A549 (cell line): ENCODE data around the gene MAML2. TPM values are rescaled to one million over a fixed set of nuclear protein-coding genes. Genes with fewer than 3 reads are reported as not detected.

Experiments
- ATAC-seq, 2 experiments: fragments of 200-7000 bp in 1 of 2; fragments of >200 bp in 1 of 2; cut with Nextera tagmentation in 1 of 2; cut with Tn5 transposase in 1 of 2; 3 replicates each; pipeline versions ENCODE4 v1.8.0 to v1.9.1; 2018 to 2020; ENCODE audit warnings: mild to moderate bottlenecking in 1 of 2, moderate library complexity in 1 of 2
- CTCF ChIA-PET: fragments of 300-600 bp; sonication (Branson Sonifier 250); formaldehyde crosslinking; extraction: SDS; loops from one replicate; lab custom pipeline; 2021; ENCODE audit warnings: antibody characterized with exemption, inconsistent platforms; lab: Yijun Ruan, JAX
- POLR2A ChIA-PET: fragments of 350-600 bp; formaldehyde crosslinking; extraction: SDS; loops from one replicate; lab custom pipeline; 2021; ENCODE audit warnings: antibody characterized with exemption, inconsistent platforms; lab: Yijun Ruan, JAX
- DNase-seq, 2 experiments: peaks; one replicate each; pipeline versions ENCODE4 v3.0.0 to v3.0.0-alpha.2; 2011 to 2016; ENCODE audit warnings: low read depth in 1 of 2, low spot score in 1 of 2
- FAIRE-seq: peaks from 2 replicates; lab custom pipeline; 2011; peaks lifted over from hg19 to GRCh38; lab: Jason Lieb, UNC
- H3K27ac ChIP-seq, 2 experiments: fragments of >200 bp; sonication (Bioruptor Twin); formaldehyde crosslinking; 3 replicates each; pipeline ENCODE4 v1.5.1; 2016 to 2017
- H3K4me1 ChIP-seq: fragments of >200 bp; sonication (Bioruptor Twin); formaldehyde crosslinking; 3 replicates; pipeline ENCODE4 v1.6.1; 2016
- H3K4me2 ChIP-seq: fragments of >200 bp; sonication (Bioruptor Twin); formaldehyde crosslinking; 3 replicates; pipeline ENCODE4 v1.6.1; 2016
- H3K4me3 ChIP-seq: fragments of >200 bp; sonication (Bioruptor Twin); formaldehyde crosslinking; 3 replicates; pipeline ENCODE4 v1.5.1; 2016
- H3K9me3 ChIP-seq: fragments of >200 bp; sonication (Bioruptor Twin); formaldehyde crosslinking; 3 replicates; pipeline ENCODE4 v1.6.1; 2016
- CEBPB ChIP-seq, 2 experiments: fragments of >200 bp in 1 of 2; sonication (Bioruptor Twin) in 1 of 2; formaldehyde crosslinking in 1 of 2; IDR thresholded peaks; 2 replicates each; pipeline ENCODE4 v1.6.1; 2012 to 2016
- CHD4 ChIP-seq: fragments of 200-600 bp; sonication (generic); IDR thresholded peaks from 2 replicates; pipeline ENCODE4 v1.6.1; 2016; ENCODE audit warnings: antibody characterized with exemption, mild to moderate bottlenecking, borderline replicate concordance
- EHMT2 ChIP-seq: fragments of 200-600 bp; sonication (generic); IDR thresholded peaks from 2 replicates; pipeline ENCODE4 v1.6.1; 2016; ENCODE audit warnings: antibody characterized with exemption, low read depth, mild to moderate bottlenecking, moderate library complexity
- EP300 ChIP-seq, 2 experiments: fragments of >200 bp; sonication (Bioruptor Twin); formaldehyde crosslinking; IDR thresholded peaks; 2 replicates in 1 of 2; 3 replicates in 1 of 2; pipeline ENCODE4 v1.6.1; 2016 to 2017
- ESRRA ChIP-seq: fragments of 150-350 bp; IDR thresholded peaks from 2 replicates; pipeline ENCODE4 v1.6.1; 2014; ENCODE audit warnings: mild to moderate bottlenecking, low read length, borderline replicate concordance
- FOSB ChIP-seq: fragments of 250-450 bp; sonication (Bioruptor Pico); IDR thresholded peaks from 2 replicates; pipeline ENCODE4 v1.5.0; 2020; ENCODE audit warnings: mild to moderate bottlenecking, moderate library complexity
- FOSL2 ChIP-seq, 2 experiments: fragments of 450-650 bp in 1 of 2; fragments of >200 bp in 1 of 2; sonication (Bioruptor Twin) in 1 of 2; formaldehyde crosslinking; IDR thresholded peaks; 2 replicates each; pipeline versions ENCODE4 v1.5.0 to v1.6.1; 2016 to 2020; ENCODE audit warnings: mild to moderate bottlenecking in 1 of 2, moderate library complexity in 1 of 2
- GATA3 ChIP-seq: IDR thresholded peaks from 2 replicates; pipeline ENCODE4 v1.6.1; 2012; ENCODE audit warnings: borderline replicate concordance
- HEYL ChIP-seq: fragments of 250-450 bp; sonication (Bioruptor Pico); IDR thresholded peaks from 2 replicates; pipeline ENCODE4 v1.8.0; 2021; ENCODE audit warnings: mild to moderate bottlenecking, moderate library complexity
- KDM1A ChIP-seq: fragments of 200-600 bp; sonication (generic); IDR thresholded peaks from 2 replicates; pipeline ENCODE4 v1.6.1; 2016; ENCODE audit warnings: low read depth, mild to moderate bottlenecking
- KDM5A ChIP-seq: fragments of 200-600 bp; sonication (generic); IDR thresholded peaks from 2 replicates; pipeline ENCODE4 v1.6.1; 2016; ENCODE audit warnings: antibody characterized with exemption, mild to moderate bottlenecking
- RAD21 ChIP-seq, 2 experiments: fragments of >200 bp in 1 of 2; sonication (Bioruptor Twin) in 1 of 2; formaldehyde crosslinking in 1 of 2; IDR thresholded peaks in 1 of 2; conservative IDR thresholded peaks in 1 of 2; 2 replicates in 1 of 2; 3 replicates in 1 of 2; pipeline ENCODE4 v1.6.1; 2012 to 2018; ENCODE audit warnings: inconsistent platforms in 1 of 2
- RARB ChIP-seq: fragments of 250-450 bp; sonication (Bioruptor Pico); IDR thresholded peaks from 2 replicates; pipeline ENCODE4 v1.8.0; 2021; ENCODE audit warnings: mild to moderate bottlenecking, moderate library complexity
- RFX5 ChIP-seq: fragments of 450-650 bp; IDR thresholded peaks from 2 replicates; pipeline ENCODE4 v1.7.1; 2014; ENCODE audit warnings: antibody characterized with exemption, mild to moderate bottlenecking, moderate library complexity
- RNF2 ChIP-seq: fragments of 200-600 bp; sonication (generic); IDR thresholded peaks from 2 replicates; pipeline ENCODE4 v1.6.1; 2016; ENCODE audit warnings: low read depth, mild to moderate bottlenecking, antibody characterized with exemption, moderate library complexity, borderline replicate concordance
- SREBF2 ChIP-seq: fragments of 450-650 bp; IDR thresholded peaks from 2 replicates; pipeline ENCODE4 v1.6.1; 2014; ENCODE audit warnings: mild to moderate bottlenecking, moderate library complexity
- ZC3H11A ChIP-seq: fragments of 450-650 bp; IDR thresholded peaks from 2 replicates; pipeline ENCODE4 v1.6.1; 2014; ENCODE audit warnings: antibody characterized with exemption, mild to moderate bottlenecking
- ZNF302 ChIP-seq: fragments of 250-450 bp; sonication (Bioruptor Pico); IDR thresholded peaks from 2 replicates; pipeline ENCODE4 v1.9.0; 2021; ENCODE audit warnings: inconsistent platforms, mild to moderate bottlenecking, moderate library complexity
- WGBS: methylation state at CpG from one replicate; pipeline ENCODE4 v1.1.6; 2017; ENCODE audit errors: missing lambda C conversion rate; 5-methylcytosine and 5-hydroxymethylcytosine counted together
- polyA plus RNA-seq, 4 experiments: library from polyadenylated mRNA; depleted of rRNA in 3 of 4; stranded (reverse); fragments of >200 nt; fragmentation: RNase III in 1 of 4; extraction: RNeasy Plus Mini Kit Qiagen cat#74134 plus additional on column Dnase treatment in 1 of 4; gene quantifications; 2 replicates in 3 of 4; 3 replicates in 1 of 4; pipeline ENCODE4 v1.2.3, GENCODE V29; 2011 to 2017
- TF ChIP-seq, protein P1 (sequence below): fragments of >200 bp; sonication (Bioruptor Twin); formaldehyde crosslinking; IDR thresholded peaks from 2 replicates; pipeline ENCODE4 v1.6.1; 2016
- TF ChIP-seq, protein P2 (sequence below): IDR thresholded peaks from 2 replicates; pipeline ENCODE4 v1.6.1; 2012
- TF ChIP-seq, protein P3 (sequence below): fragments of 250-450 bp; sonication (Bioruptor Pico); IDR thresholded peaks from 2 replicates; pipeline ENCODE4 v1.5.0; 2021; ENCODE audit warnings: mild to moderate bottlenecking, moderate library complexity, borderline replicate concordance

The MAML2 gene
- polyA plus RNA-seq, 2 of the 4 experiments (the other 2 are of a cell fraction), result 1.5 to 2.5 TPM

DNA sequence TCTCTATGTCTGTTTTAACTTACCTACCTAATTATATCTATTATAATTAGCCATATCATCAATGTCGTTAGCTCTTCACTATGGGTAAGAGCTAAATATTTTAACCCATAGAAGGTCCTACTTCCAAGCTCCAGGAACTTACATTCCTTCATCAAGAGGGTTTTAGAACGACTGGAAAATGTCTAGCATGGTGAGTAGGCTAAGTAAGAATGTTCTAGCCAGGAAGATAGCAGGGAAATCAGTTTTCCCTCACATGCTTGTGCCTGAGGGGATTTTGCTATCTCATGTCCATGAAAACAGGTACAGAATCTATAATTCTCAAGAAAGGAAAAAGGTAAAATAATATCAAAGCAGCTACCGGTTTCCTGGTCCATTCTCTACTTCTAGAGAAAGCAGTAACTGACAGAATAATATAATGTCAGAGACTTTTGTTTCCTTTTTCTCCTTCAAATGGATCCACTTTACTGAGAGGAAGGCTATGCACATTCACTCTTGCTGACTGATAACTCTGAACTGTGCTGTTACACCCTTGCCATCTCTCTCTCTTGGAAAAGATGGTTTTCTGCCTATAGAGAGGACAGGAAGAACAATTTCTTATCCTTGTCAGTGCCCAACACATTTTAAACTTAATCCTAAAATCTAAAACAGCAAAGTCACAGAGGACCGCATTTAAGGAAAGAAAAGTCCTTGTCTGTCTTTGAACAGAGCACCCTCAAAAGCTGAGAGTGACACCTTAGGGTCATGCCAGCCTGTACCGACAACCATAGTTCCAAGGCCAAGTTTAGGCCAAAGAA is 67.0 kb downstream of the MAML2 start:
- DNase-seq (no peak), FAIRE-seq (no peak), ATAC-seq (no peak)
- POLR2A ChIA-PET, result no interaction called here
- WGBS, result 74% methylated on average over 5 of the region's 5 CpGs
- no peaks in the 10 kb centered on the region for H3K9me3 ChIP-seq
- CTCF ChIA-PET, result interaction anchor here (1.0 to 3.5 kb wide), 2 partner anchors 18 to 67 kb away, joined by 4 to 15 read pairs; partner anchors contain the start of gene MAML2
- H3K4me1 ChIP-seq, result peaks cover 24% of the 10 kb centered on the region
- H3K4me3 ChIP-seq, result no peak overlapping the region
- H3K4me2 ChIP-seq, result no peak overlapping the region
- H3K27ac ChIP-seq, result peak overlapping the region in 1 of 2 experiments; percentile 47; a peak in 1 of 6 replicates
- TF ChIP-seq SREBF2, result no peak
- TF ChIP-seq RNF2, result no peak
- TF ChIP-seq KDM5A, result no peak
- TF ChIP-seq ZC3H11A, result no peak
- TF ChIP-seq RFX5, result no peak
- TF ChIP-seq GATA3, result no peak
- TF ChIP-seq CHD4, result no peak
- TF ChIP-seq, protein P1, sequence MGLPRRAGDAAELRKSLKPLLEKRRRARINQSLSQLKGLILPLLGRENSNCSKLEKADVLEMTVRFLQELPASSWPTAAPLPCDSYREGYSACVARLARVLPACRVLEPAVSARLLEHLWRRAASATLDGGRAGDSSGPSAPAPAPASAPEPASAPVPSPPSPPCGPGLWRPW, result no peak

DNA sequence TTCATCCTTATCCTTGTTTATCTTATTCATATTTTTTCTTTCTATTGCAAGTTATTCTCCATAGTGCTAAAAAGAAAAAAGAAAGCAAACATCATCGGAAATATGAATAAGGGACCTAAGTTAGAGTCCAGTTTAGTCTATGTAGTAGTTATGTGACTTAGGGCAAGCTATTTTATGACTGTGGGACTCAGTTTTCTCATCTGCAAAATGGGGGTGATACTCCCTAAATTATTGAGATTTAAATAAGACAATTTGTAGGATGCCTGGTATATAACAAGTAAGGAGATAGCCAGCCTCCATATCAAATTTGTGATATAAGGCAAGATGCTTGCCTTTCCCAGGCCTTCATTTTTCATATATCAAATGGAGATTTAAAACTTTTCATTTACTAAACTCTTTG is 69.5 kb downstream of the MAML2 start:
- TF ChIP-seq CHD4 (no peak), ESRRA (no peak), RFX5 (no peak), CEBPB (IDR thresholded peaks at IDR 0.05) (no peak), RAD21 (conservative IDR thresholded peaks at IDR 0.05 in 1 of 2, IDR thresholded peaks at IDR 0.05 in 1 of 2) (no peak), FOSB (CRISPR knock-in tag) (no peak), SREBF2 (no peak), FOSL2 (IDR thresholded peaks at IDR 0.05) (no peak), FOSL2 (CRISPR knock-in tag; IDR thresholded peaks at IDR 0.05) (no peak), RARB (no peak), KDM1A (no peak), EP300 (IDR thresholded peaks at IDR 0.05) (no peak), EHMT2 (no peak), ZNF302 (no peak), HEYL (CRISPR knock-in tag) (no peak), ZC3H11A (no peak)
- TF ChIP-seq, protein P2, sequence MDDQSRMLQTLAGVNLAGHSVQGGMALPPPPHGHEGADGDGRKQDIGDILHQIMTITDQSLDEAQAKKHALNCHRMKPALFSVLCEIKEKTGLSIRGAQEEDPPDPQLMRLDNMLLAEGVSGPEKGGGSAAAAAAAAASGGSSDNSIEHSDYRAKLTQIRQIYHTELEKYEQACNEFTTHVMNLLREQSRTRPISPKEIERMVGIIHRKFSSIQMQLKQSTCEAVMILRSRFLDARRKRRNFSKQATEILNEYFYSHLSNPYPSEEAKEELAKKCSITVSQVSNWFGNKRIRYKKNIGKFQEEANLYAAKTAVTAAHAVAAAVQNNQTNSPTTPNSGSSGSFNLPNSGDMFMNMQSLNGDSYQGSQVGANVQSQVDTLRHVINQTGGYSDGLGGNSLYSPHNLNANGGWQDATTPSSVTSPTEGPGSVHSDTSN, result no peak
- TF ChIP-seq, protein P3, sequence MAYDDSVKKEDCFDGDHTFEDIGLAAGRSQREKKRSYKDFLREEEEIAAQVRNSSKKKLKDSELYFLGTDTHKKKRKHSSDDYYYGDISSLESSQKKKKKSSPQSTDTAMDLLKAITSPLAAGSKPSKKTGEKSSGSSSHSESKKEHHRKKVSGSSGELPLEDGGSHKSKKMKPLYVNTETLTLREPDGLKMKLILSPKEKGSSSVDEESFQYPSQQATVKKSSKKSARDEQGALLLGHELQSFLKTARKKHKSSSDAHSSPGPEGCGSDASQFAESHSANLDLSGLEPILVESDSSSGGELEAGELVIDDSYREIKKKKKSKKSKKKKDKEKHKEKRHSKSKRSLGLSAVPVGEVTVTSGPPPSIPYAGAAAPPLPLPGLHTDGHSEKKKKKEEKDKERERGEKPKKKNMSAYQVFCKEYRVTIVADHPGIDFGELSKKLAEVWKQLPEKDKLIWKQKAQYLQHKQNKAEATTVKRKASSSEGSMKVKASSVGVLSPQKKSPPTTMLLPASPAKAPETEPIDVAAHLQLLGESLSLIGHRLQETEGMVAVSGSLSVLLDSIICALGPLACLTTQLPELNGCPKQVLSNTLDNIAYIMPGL (CRISPR knock-in tag), result no peak
- H3K4me1 ChIP-seq, result peaks cover 5% of the 10 kb centered on the region; the same call in 2 of the 3 replicates
- WGBS, result 98% methylated on average over 1 of the region's 1 CpG
- ChIA-PET CTCF (no interaction called here), POLR2A (no interaction called here)
- no peak overlapping the region for H3K4me2 ChIP-seq
- FAIRE-seq (no peak), DNase-seq (no peak), ATAC-seq (no peak)
- H3K9me3 ChIP-seq, result no peaks in the 10 kb centered on the region
- H3K4me3 ChIP-seq, result no peak overlapping the region
- H3K27ac ChIP-seq, result no peak overlapping the region
